Esophagus muscularis mucosa (tissue), 4 donors: ENCODE results near the gene CUL3.

Experiments used
- EP300 ChIP-seq: sonication (generic); formaldehyde crosslinking; IDR thresholded peaks from one replicate; pipeline ENCODE4 v1.6.1; 2017; ENCODE audit warnings: antibody characterized with exemption
- POLR2A ChIP-seq: fragments of 450-650 bp; IDR thresholded peaks from one replicate; pipeline ENCODE4 v1.6.1; 2017; ENCODE audit warnings: antibody characterized with exemption, moderate library complexity, mild to moderate bottlenecking, low read depth
- POLR2AphosphoS5 ChIP-seq, 2 donors: sonication (generic); formaldehyde crosslinking; IDR thresholded peaks; one replicate each; pipeline ENCODE4 v1.6.1; 2017; ENCODE audit warnings: antibody characterized with exemption in 2 of 2
- TF ChIP-seq, protein P1 (sequence below), 3 experiments: fragments of 200-600 bp in 2 of 3; fragments of 450-650 bp in 1 of 3; sonication (generic) in 2 of 3; IDR thresholded peaks; one replicate each; pipeline ENCODE4 v1.5.1; 2017 to 2019; ENCODE audit warnings: antibody characterized with exemption in 3 of 3, mild to moderate bottlenecking in 2 of 3, moderate library complexity in 1 of 3

DNA sequence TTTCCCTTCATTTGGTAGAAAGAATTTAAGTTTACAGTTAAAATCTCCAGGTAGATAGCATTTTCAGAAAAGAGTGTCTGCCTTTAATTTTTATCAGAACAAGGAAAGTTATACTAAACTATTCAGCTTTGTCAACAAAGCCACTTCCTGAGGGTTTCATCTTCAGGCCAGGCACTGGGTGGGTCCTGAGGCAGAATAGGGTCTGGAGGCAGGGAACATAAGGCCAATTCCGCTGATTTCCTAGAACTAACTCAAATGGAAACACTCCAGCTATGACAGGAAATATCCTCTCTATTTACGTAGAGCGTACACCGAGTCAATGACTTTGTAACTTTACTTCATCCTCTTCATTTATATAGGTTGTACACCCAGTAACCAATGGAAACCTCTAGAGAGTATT lies 150.5 kb downstream of the CUL3 start:
- TF ChIP-seq, protein P1, sequence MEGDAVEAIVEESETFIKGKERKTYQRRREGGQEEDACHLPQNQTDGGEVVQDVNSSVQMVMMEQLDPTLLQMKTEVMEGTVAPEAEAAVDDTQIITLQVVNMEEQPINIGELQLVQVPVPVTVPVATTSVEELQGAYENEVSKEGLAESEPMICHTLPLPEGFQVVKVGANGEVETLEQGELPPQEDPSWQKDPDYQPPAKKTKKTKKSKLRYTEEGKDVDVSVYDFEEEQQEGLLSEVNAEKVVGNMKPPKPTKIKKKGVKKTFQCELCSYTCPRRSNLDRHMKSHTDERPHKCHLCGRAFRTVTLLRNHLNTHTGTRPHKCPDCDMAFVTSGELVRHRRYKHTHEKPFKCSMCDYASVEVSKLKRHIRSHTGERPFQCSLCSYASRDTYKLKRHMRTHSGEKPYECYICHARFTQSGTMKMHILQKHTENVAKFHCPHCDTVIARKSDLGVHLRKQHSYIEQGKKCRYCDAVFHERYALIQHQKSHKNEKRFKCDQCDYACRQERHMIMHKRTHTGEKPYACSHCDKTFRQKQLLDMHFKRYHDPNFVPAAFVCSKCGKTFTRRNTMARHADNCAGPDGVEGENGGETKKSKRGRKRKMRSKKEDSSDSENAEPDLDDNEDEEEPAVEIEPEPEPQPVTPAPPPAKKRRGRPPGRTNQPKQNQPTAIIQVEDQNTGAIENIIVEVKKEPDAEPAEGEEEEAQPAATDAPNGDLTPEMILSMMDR (IDR thresholded peaks at IDR 0.05), result no peak
- TF ChIP-seq POLR2A, result no peak
- no peak for TF ChIP-seq POLR2AphosphoS5 (IDR thresholded peaks at IDR 0.05)
- TF ChIP-seq EP300, result no peak
